Endothelial cell of umbilical vein (primary cell): ENCODE measurements around the gene PPFIBP1. TPM values are rescaled to one million over a fixed set of nuclear protein-coding genes. Genes with fewer than 3 reads are reported as not detected.

Source experiments
- BruUV-seq: library from RNA; stranded (reverse); fragments of 400-500 nt; replicated peaks from 2 replicates; lab custom pipeline; 2021; lab: Mats Ljungman, UMichigan
- CTCF ChIA-PET: fragments of 300-600, 350-600 bp; sonication (Branson Sonifier 250); formaldehyde crosslinking; loops from one replicate; lab custom pipeline; 2021; ENCODE audit warnings: antibody characterized with exemption, inconsistent platforms; lab: Charles Lee
- POLR2A ChIA-PET: fragments of 300-600, 350-600 bp; sonication (Branson Sonifier 250); formaldehyde crosslinking; loops from one replicate; lab custom pipeline; 2021; ENCODE audit warnings: antibody characterized with exemption, inconsistent platforms; lab: Charles Lee
- DNase-seq: peaks from one replicate; pipeline ENCODE4 v3.0.0-alpha.2; 2011; ENCODE audit warnings: low read depth, low spot score
- FAIRE-seq: peaks from 2 replicates; lab custom pipeline; 2011; peaks lifted over from hg19 to GRCh38; lab: Jason Lieb, UNC
- H2AFZ ChIP-seq: 2 replicates; pipeline ENCODE4 v1.6.0; 2012; ENCODE audit warnings: low read depth, low read length, control low read depth, inconsistent platforms
- H3K27ac ChIP-seq: 2 replicates; pipeline ENCODE4 v1.5.1; 2011; ENCODE audit warnings: low read depth, mild to moderate bottlenecking, control low read depth, low read length, moderate library complexity; ENCODE audit not compliant: insufficient read depth
- H3K27me3 ChIP-seq, 2 experiments: 2 replicates each; pipeline versions ENCODE4 v1.6.0 to v1.6.1; 2011; ENCODE audit warnings: low read length in 2 of 2, mixed read lengths in 1 of 2; ENCODE audit not compliant: control insufficient read depth in 2 of 2, insufficient read depth in 2 of 2
- H3K36me3 ChIP-seq, 2 experiments: 2 replicates in 1 of 2; 3 replicates in 1 of 2; pipeline ENCODE4 v1.5.1; 2011; ENCODE audit warnings: low read length in 2 of 2, mild to moderate bottlenecking in 1 of 2, moderate library complexity in 1 of 2; ENCODE audit not compliant: control insufficient read depth in 2 of 2, insufficient read depth in 2 of 2; ENCODE audit errors: extremely low read depth in 1 of 2
- H3K4me1 ChIP-seq: 3 replicates; pipeline ENCODE4 v1.5.1; 2011; ENCODE audit warnings: mild to moderate bottlenecking, low read length; ENCODE audit not compliant: control insufficient read depth, insufficient read depth; ENCODE audit errors: extremely low read depth
- H3K4me2 ChIP-seq: 2 replicates; pipeline ENCODE4 v1.6.1; 2011; ENCODE audit warnings: low read length, control low read depth, mixed read lengths; ENCODE audit not compliant: insufficient read depth
- H3K4me3 ChIP-seq, 3 experiments: fragments of 200-600 bp in 1 of 3; sonication (generic), shearing (Covaris generic) in 1 of 3; replicated peaks in 1 of 3; 2 replicates each; pipeline ENCODE4 v1.5.1; 2011 to 2016; ENCODE audit warnings: control low read depth in 3 of 3, low read length in 3 of 3, mild to moderate bottlenecking in 2 of 3, inconsistent platforms in 1 of 3, low read depth in 1 of 3, moderate library complexity in 1 of 3; ENCODE audit not compliant: insufficient read depth in 1 of 3
- H3K79me2 ChIP-seq: 2 replicates; pipeline ENCODE4 v1.6.0; 2012; ENCODE audit warnings: low read length, inconsistent platforms; ENCODE audit not compliant: control insufficient read depth, insufficient read depth
- H3K9ac ChIP-seq: replicated peaks from 2 replicates; pipeline ENCODE3; 2011; ENCODE audit warnings: low read length, control low read depth; ENCODE audit not compliant: insufficient read depth; ENCODE audit errors: extremely low read depth
- H3K9me1 ChIP-seq: replicated peaks from 3 replicates; pipeline ENCODE4 v1.6.0; 2011; ENCODE audit warnings: mild to moderate bottlenecking, low read length; ENCODE audit not compliant: control insufficient read depth, insufficient read depth; ENCODE audit errors: extremely low read depth
- H3K9me3 ChIP-seq: replicated peaks from 2 replicates; pipeline ENCODE4 v1.5.1; 2012; ENCODE audit warnings: low read length, inconsistent platforms; ENCODE audit not compliant: control insufficient read depth, insufficient read depth
- H4K20me1 ChIP-seq: replicated peaks from 2 replicates; pipeline ENCODE3; 2011; ENCODE audit warnings: mild to moderate bottlenecking, low read length; ENCODE audit not compliant: control insufficient read depth, insufficient read depth; ENCODE audit errors: extremely low read depth
- EZH2 ChIP-seq: IDR thresholded peaks from 2 replicates; pipeline ENCODE4 v1.6.1; 2012; ENCODE audit warnings: borderline replicate concordance, low read depth, mild to moderate bottlenecking, moderate library complexity, low read length, inconsistent platforms; ENCODE audit not compliant: severe bottlenecking
- FOS ChIP-seq: IDR thresholded peaks from 2 replicates; pipeline ENCODE4 v1.6.1; 2011; ENCODE audit warnings: mild to moderate bottlenecking, low read length, moderate library complexity, borderline replicate concordance; ENCODE audit not compliant: insufficient read depth
- GATA2 ChIP-seq: IDR thresholded peaks from 2 replicates; pipeline ENCODE4 v1.7.0; 2011; ENCODE audit warnings: low read depth, mild to moderate bottlenecking, moderate library complexity, mixed read lengths, low read length; ENCODE audit not compliant: insufficient read length, insufficient read depth
- JUN ChIP-seq: IDR thresholded peaks from 2 replicates; pipeline ENCODE4 v1.6.1; 2011; ENCODE audit warnings: borderline replicate concordance, low read depth; ENCODE audit not compliant: insufficient read length, insufficient read depth
- MYC ChIP-seq: IDR thresholded peaks from one replicate; pipeline ENCODE4 v1.6.1; 2011; ENCODE audit warnings: mild to moderate bottlenecking, low read depth, low read length
- POLR2A ChIP-seq: IDR thresholded peaks from 2 replicates; pipeline ENCODE4 v1.6.1; 2012; ENCODE audit warnings: low read depth, mild to moderate bottlenecking, control low read depth, low read length
- POLR2AphosphoS5 ChIP-seq: IDR thresholded peaks from 2 replicates; pipeline ENCODE4 v1.6.1; 2012; ENCODE audit warnings: low read depth, mild to moderate bottlenecking, control low read depth, low read length, moderate library complexity; ENCODE audit not compliant: insufficient read depth
- dilution Hi-C: fragments of 300-500 bp; cut with MboI; formaldehyde crosslinking; loops from one replicate; pipeline ENCODE4 v1.15.0; 2019; ENCODE audit warnings: low sequenced_read_pairs; ENCODE audit not compliant: extremely low pct_ligation_motif_present
- intact Hi-C: fragments of 100-400 bp; cut with micrococcal nuclease; formaldehyde crosslinking; loops from one replicate; pipeline ENCODE4 v1.10.0; 2022
- polyA plus RNA-seq, 4 experiments: library from polyadenylated mRNA; depleted of rRNA in 3 of 4; stranded (reverse) in 3 of 4; unstranded in 1 of 4; fragments of >200 nt; gene quantifications; 2 replicates each; pipeline versions ENCODE4 v1.2.1 to v1.2.3, GENCODE V29; 2011 to 2012; ENCODE audit warnings: missing spikeins in 1 of 4
- total RNA-seq: library from RNA; stranded (reverse); gene quantifications from 2 replicates; pipeline ENCODE4 v1.2.3, GENCODE V29; 2021
- TF ChIP-seq, protein P1 (sequence below): IDR thresholded peaks from 2 replicates; pipeline ENCODE4 v1.6.1; 2011; ENCODE audit not compliant: insufficient read depth, insufficient read length
- TF ChIP-seq, protein P2 (sequence below), 2 donors: IDR thresholded peaks; 1 replicate in 1 of 2; 2 replicates in 1 of 2; pipeline ENCODE4 v1.5.1; 2011; ENCODE audit warnings: low read length in 2 of 2, mild to moderate bottlenecking in 2 of 2, moderate library complexity in 2 of 2, control low read depth in 1 of 2, inconsistent platforms in 1 of 2, low read depth in 1 of 2; ENCODE audit not compliant: insufficient read depth in 1 of 2; ENCODE audit errors: extremely low read depth in 1 of 2

The PPFIBP1 gene
- total and polyA plus RNA-seq, 2 donors (not counting 3 experiments of a cell fraction or from before 2014, with no cell fraction given), result 45.5 to 154 TPM

DNA sequence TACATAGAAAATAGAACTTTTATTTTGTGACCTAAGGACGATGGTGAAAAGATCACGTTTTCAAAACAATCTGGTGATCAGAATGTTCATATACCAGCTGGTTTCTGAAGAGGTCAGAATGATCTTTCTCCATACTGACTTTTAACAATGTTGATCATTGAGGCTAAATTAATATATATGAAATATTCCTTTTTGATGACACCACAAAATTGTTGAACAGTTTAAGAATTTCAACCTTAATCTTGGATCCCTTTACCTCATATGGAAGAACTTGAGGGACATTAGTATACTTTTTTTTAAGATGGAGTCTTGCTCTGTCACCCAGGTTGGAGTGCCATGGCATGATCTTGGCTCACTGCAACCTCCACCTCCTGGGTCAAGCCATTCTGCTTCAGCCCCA lies 169.4 kb downstream of the PPFIBP1 start:
- H3K4me2 ChIP-seq, result no peak overlapping the region
- H3K9me3 ChIP-seq, result no peaks in the 10 kb centered on the region
- dilution Hi-C loops, result no loop called here
- ChIA-PET CTCF (no interaction called here), POLR2A (no interaction called here)
- TF ChIP-seq, protein P1, sequence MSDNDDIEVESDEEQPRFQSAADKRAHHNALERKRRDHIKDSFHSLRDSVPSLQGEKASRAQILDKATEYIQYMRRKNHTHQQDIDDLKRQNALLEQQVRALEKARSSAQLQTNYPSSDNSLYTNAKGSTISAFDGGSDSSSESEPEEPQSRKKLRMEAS, result no peak
- no peak for TF ChIP-seq GATA2
- TF ChIP-seq, protein P2, sequence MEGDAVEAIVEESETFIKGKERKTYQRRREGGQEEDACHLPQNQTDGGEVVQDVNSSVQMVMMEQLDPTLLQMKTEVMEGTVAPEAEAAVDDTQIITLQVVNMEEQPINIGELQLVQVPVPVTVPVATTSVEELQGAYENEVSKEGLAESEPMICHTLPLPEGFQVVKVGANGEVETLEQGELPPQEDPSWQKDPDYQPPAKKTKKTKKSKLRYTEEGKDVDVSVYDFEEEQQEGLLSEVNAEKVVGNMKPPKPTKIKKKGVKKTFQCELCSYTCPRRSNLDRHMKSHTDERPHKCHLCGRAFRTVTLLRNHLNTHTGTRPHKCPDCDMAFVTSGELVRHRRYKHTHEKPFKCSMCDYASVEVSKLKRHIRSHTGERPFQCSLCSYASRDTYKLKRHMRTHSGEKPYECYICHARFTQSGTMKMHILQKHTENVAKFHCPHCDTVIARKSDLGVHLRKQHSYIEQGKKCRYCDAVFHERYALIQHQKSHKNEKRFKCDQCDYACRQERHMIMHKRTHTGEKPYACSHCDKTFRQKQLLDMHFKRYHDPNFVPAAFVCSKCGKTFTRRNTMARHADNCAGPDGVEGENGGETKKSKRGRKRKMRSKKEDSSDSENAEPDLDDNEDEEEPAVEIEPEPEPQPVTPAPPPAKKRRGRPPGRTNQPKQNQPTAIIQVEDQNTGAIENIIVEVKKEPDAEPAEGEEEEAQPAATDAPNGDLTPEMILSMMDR (IDR thresholded peaks at IDR 0.05; ENCODE audit: extremely low read depth in 1 of 2, insufficient read depth in 1 of 2, low read depth in 1 of 2, low read length in 2 of 2), result no peak
- no peak for TF ChIP-seq EZH2
- TF ChIP-seq JUN, result no peak
- no peak for TF ChIP-seq POLR2AphosphoS5
- TF ChIP-seq POLR2A, result no peak
- TF ChIP-seq MYC, result no peak
- TF ChIP-seq FOS, result no peak
- H3K79me2 ChIP-seq, result no peaks in the 10 kb centered on the region
- H3K4me3 ChIP-seq, result no peak overlapping the region
- H3K9ac ChIP-seq, result no peak overlapping the region
- H3K27me3 ChIP-seq, result no peaks in the 10 kb centered on the region
- no peaks in the 10 kb centered on the region for H4K20me1 ChIP-seq
- intact Hi-C loops, result no loop called here
- FAIRE-seq (no peak), DNase-seq (no peak)
- no peaks in the 10 kb centered on the region for H3K4me1 ChIP-seq
- no peak overlapping the region for H2AFZ ChIP-seq
- peaks cover 34 to 36% of the 10 kb centered on the region in 2 experiments for H3K36me3 ChIP-seq
- H3K9me1 ChIP-seq, result no peaks in the 10 kb centered on the region
- H3K27ac ChIP-seq, result no peak overlapping the region
- no TSS peak for BruUV-seq
